Esophagus squamous epithelium (tissue), 4 donors: ENCODE data around the gene ARRDC2.

Experiments
- CTCF ChIP-seq, 6 experiments: fragments of 450-650 bp in 4 of 6; fragments of 200-600 bp in 2 of 6; sonication (generic) in 2 of 6; IDR thresholded peaks; one replicate each; pipeline ENCODE4 v1.5.1; 2016 to 2019; ENCODE audit warnings: antibody characterized with exemption in 6 of 6, mild to moderate bottlenecking in 4 of 6, moderate library complexity in 4 of 6
- POLR2A ChIP-seq, 4 donors: fragments of 450-650 bp; IDR thresholded peaks; one replicate each; pipeline ENCODE4 v1.6.1; 2017; ENCODE audit warnings: antibody characterized with exemption in 4 of 4, mild to moderate bottlenecking in 4 of 4, moderate library complexity in 3 of 4

- TF ChIP-seq CTCF (IDR thresholded peaks at IDR 0.05) (peak; percentile 96 to 98 (median 98)), POLR2A (IDR thresholded peaks at IDR 0.05) (no peak)
Observed at GRCh38 chr19:17996826-17997316, 11.1 kb upstream of the ARRDC2 start.
